AG04449 (cell line): ENCODE measurements around the gene ATP6V0E2.
A peak's percentile ranks its signal among the peaks of the same experiment; 100 is the strongest.

ENCODE experiments used
- CTCF ChIA-PET: fragments of 350-600 bp; formaldehyde crosslinking; extraction: SDS; loops from one replicate; lab custom pipeline; 2021; ENCODE audit warnings: antibody characterized with exemption; lab: Yijun Ruan, JAX
- POLR2A ChIA-PET: fragments of 400-600, 350-600 bp; formaldehyde crosslinking; extraction: SDS; loops from one replicate; lab custom pipeline; 2020; ENCODE audit warnings: antibody characterized with exemption, inconsistent platforms; lab: Yijun Ruan, JAX
- DNase-seq: peaks from one replicate; pipeline ENCODE4 v3.0.0-alpha.2; 2010; ENCODE audit warnings: low read depth, low spot score
- H3K4me3 ChIP-seq: 2 replicates; pipeline ENCODE4 v1.5.1; 2011; ENCODE audit warnings: low read depth, mild to moderate bottlenecking, control low read depth, low read length
- CTCF ChIP-seq: IDR thresholded peaks from one replicate; pipeline ENCODE4 v1.5.1; 2011; ENCODE audit warnings: mild to moderate bottlenecking, moderate library complexity, low read length, control low read depth, inconsistent platforms; ENCODE audit not compliant: insufficient read depth; ENCODE audit errors: missing control alignments

Gene ATP6V0E2

GRCh38 chr7:149873970-149874643 lies 338 bp downstream of the ATP6V0E2 start:
- POLR2A ChIA-PET, result no interaction called here
- CTCF ChIA-PET, result interaction anchor here (2.8 kb wide), 1 partner anchor 9 kb away, joined by 15 read pairs; no protein-coding TSS in a partner anchor
- TF ChIP-seq CTCF, result no peak
- peak overlapping the region; percentile 78 for H3K4me3 ChIP-seq
- DNase-seq, result no peak

- DNase-seq, result no peak
- TF ChIP-seq CTCF, result no peak
- CTCF ChIA-PET, result interaction anchor here (2.8 kb wide), 1 partner anchor 9 kb away, joined by 15 read pairs; no protein-coding TSS in a partner anchor
- peak overlapping the region; percentile 78 for H3K4me3 ChIP-seq
- POLR2A ChIA-PET, result no interaction called here
These were observed 867 bp downstream of the ATP6V0E2 start for GRCh38 chr7:149874644-149875028.

DNA sequence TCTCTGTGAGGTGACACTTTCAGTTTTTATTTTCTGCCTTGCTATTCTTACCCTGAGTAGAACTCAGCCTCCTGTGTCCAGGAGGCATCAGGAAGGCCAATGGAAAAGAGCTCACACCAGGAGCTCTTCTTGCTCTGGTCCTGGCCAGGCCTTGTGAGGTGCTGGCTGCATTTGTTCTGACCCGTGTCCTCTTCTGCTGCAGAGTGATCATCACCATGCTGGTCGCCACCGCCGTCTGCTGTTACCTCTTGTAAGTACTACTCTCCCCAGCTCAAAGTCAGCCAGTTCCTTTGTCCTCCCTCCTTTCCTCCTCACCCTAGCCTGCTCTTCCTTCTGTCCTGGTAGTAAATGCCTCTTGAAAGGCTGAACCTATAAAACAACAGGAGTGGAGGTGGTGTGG lies 1.6 kb downstream of the ATP6V0E2 start:
- no peak for TF ChIP-seq CTCF
- no peak for DNase-seq
- H3K4me3 ChIP-seq, result no peak overlapping the region
- POLR2A ChIA-PET, result no interaction called here
- CTCF ChIA-PET, result interaction anchor here (2.8 kb wide), 1 partner anchor 8 kb away, joined by 15 read pairs; no protein-coding TSS in a partner anchor

DNA sequence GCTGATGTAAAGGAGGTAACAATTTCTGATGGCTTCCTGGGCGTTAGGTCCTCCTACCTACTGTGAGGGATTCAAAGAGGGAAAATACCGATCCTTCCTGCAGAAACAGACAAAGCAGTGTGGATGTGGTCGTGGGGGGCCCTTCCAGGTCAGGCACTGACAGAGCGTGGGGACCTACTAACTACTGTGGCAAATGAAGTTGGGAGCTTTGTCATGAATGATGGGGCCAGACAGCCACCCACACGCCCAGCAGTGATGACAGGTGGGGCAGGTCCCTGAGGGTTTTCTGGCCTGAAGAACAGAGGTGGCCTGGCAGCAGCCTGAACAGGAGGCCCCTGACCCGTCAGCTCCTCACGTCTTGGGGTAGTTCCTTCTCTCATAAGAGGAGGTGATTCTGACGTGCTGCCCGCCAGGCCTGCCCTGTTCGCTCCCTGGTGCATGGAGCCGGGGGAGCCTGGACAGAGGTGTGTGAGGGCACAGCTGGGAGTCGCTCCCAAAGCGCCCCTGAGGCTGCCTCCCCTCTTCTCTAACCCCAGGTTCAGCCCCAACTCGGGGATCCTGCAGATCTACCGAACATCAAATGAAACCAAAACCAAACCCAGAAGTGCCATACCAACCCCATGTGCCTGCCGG lies 4.2 kb downstream of the ATP6V0E2 start:
- TF ChIP-seq CTCF, result no peak
- CTCF ChIA-PET, result no interaction called here
- no peak overlapping the region for H3K4me3 ChIP-seq
- POLR2A ChIA-PET, result no interaction called here
- no peak for DNase-seq

- no peak for DNase-seq
- ChIA-PET CTCF (no interaction called here), POLR2A (no interaction called here)
- H3K4me3 ChIP-seq, result no peak overlapping the region
- TF ChIP-seq CTCF, result no peak
These were observed 4.8 kb downstream of the ATP6V0E2 start for GRCh38 chr7:149878523-149878921.

- DNase-seq, result no peak
- ChIA-PET POLR2A (no interaction called here), CTCF (no interaction called here)
- TF ChIP-seq CTCF, result no peak
- H3K4me3 ChIP-seq, result no peak overlapping the region
These were observed 5.5 kb downstream of the ATP6V0E2 start for GRCh38 chr7:149879271-149879743.
